Measurements from ENCODE around the gene MRPL39. TPM values are rescaled to one million over a fixed set of nuclear protein-coding genes. Genes with fewer than 3 reads are reported as not detected.

Gene MRPL39
- total and polyA plus RNA-seq, 2 donors from 2014 or later = 24.1 to 52.7 TPM

- intact Hi-C loops (cut with DNase I) = no loop called here
- Histone ChIP-seq H3K27ac (ENCODE audit: low read depth in 2 of 2, low read length in 2 of 2) (no peak overlapping the region), H3K4me3 (ENCODE audit: low read length in 3 of 3) (no peak overlapping the region), H3K36me3 (ENCODE audit: control insufficient read depth in 2 of 3, insufficient read depth in 3 of 3, low read length in 3 of 3) (no peaks in the 10 kb centered on the region), H3K9me3 (ENCODE audit: control insufficient read depth in 2 of 3, insufficient read depth in 1 of 3, low read length in 3 of 3) (no peaks in the 10 kb centered on the region), H3K9ac (ENCODE audit: low read length in 3 of 3) (no peak overlapping the region), H3K27me3 (ENCODE audit: control insufficient read depth, insufficient read depth, low read length) (no peaks in the 10 kb centered on the region), H3K4me1 (ENCODE audit: control insufficient read depth in 2 of 3, insufficient read depth in 2 of 3, low read depth in 1 of 3, low read length in 3 of 3) (no peaks in the 10 kb centered on the region)
- TF ChIP-seq, protein P1, sequence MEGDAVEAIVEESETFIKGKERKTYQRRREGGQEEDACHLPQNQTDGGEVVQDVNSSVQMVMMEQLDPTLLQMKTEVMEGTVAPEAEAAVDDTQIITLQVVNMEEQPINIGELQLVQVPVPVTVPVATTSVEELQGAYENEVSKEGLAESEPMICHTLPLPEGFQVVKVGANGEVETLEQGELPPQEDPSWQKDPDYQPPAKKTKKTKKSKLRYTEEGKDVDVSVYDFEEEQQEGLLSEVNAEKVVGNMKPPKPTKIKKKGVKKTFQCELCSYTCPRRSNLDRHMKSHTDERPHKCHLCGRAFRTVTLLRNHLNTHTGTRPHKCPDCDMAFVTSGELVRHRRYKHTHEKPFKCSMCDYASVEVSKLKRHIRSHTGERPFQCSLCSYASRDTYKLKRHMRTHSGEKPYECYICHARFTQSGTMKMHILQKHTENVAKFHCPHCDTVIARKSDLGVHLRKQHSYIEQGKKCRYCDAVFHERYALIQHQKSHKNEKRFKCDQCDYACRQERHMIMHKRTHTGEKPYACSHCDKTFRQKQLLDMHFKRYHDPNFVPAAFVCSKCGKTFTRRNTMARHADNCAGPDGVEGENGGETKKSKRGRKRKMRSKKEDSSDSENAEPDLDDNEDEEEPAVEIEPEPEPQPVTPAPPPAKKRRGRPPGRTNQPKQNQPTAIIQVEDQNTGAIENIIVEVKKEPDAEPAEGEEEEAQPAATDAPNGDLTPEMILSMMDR (IDR thresholded peaks at IDR 0.05; ENCODE audit: borderline replicate concordance, extremely low read depth, insufficient read depth) = no peak
- DNase-seq (no peak), FAIRE-seq (no peak)
Observed at GRCh38 chr21:25624511-25624910, 17.2 kb upstream of the MRPL39 start.

- H3K9ac ChIP-seq (ENCODE audit: low read length in 3 of 3) = no peak overlapping the region
- DNase-seq = no peak
- TF ChIP-seq, protein P1 (IDR thresholded peaks at IDR 0.05; ENCODE audit: borderline replicate concordance, extremely low read depth, insufficient read depth) = no peak
- H3K4me1 ChIP-seq (ENCODE audit: control insufficient read depth in 2 of 3, insufficient read depth in 2 of 3, low read depth in 1 of 3, low read length in 3 of 3) = no peaks in the 10 kb centered on the region
- intact Hi-C loops (cut with DNase I) = loop anchor here (10.0 kb wide), 1 partner anchor 86 kb away; no protein-coding TSS in a partner anchor
- H3K27ac ChIP-seq (ENCODE audit: low read depth in 2 of 2, low read length in 2 of 2) = no peak overlapping the region
- no peaks in the 10 kb centered on the region for H3K9me3 ChIP-seq (ENCODE audit: control insufficient read depth in 2 of 3, insufficient read depth in 1 of 3, low read length in 3 of 3)
- FAIRE-seq = no peak
- no peaks in the 10 kb centered on the region for H3K27me3 ChIP-seq (ENCODE audit: control insufficient read depth, insufficient read depth, low read length)
- no peak overlapping the region for H3K4me3 ChIP-seq (ENCODE audit: low read length in 3 of 3)
- no peaks in the 10 kb centered on the region for H3K36me3 ChIP-seq (ENCODE audit: control insufficient read depth in 2 of 3, insufficient read depth in 3 of 3, low read length in 3 of 3)
Observed at GRCh38 chr21:25619198-25619597, 11.9 kb upstream of the MRPL39 start.

DNA sequence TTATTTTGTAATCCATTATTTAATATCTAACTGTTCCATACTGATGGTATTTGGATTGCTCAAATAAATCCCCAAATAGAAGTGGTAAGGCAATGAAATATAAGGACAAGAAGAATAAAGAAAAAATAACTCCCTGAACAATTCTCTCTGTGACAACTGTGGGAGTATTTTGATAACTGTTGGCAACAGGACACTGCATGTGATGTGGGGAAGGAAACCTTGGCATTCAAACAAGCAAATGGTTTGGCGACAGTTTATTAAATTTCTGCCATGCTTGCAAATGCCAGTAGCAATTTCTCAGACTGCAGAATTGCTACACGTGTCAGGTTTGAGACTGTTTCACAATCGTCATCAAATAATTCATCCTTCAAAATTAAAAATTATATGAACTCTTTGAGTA is 8.6 kb upstream of the MRPL39 start:
- intact Hi-C loops (cut with DNase I) = loop anchor here (10.0 kb wide), 1 partner anchor 89 kb away; no protein-coding TSS in a partner anchor
- Histone ChIP-seq H3K4me1 (ENCODE audit: control insufficient read depth in 2 of 3, insufficient read depth in 2 of 3, low read depth in 1 of 3, low read length in 3 of 3) (no peaks in the 10 kb centered on the region), H3K9me3 (ENCODE audit: control insufficient read depth in 2 of 3, insufficient read depth in 1 of 3, low read length in 3 of 3) (no peaks in the 10 kb centered on the region), H3K9ac (ENCODE audit: low read length in 3 of 3) (no peak overlapping the region), H3K4me3 (ENCODE audit: low read length in 3 of 3) (no peak overlapping the region), H3K27ac (ENCODE audit: low read depth in 2 of 2, low read length in 2 of 2) (no peak overlapping the region), H3K36me3 (ENCODE audit: control insufficient read depth in 2 of 3, insufficient read depth in 3 of 3, low read length in 3 of 3) (no peaks in the 10 kb centered on the region), H3K27me3 (ENCODE audit: control insufficient read depth, insufficient read depth, low read length) (no peaks in the 10 kb centered on the region)
- FAIRE-seq (no peak), DNase-seq (no peak)
- TF ChIP-seq, protein P1 (IDR thresholded peaks at IDR 0.05; ENCODE audit: borderline replicate concordance, extremely low read depth, insufficient read depth) = no peak

GRCh38 chr21:25614441-25614840 is 7.2 kb upstream of the MRPL39 start:
- FAIRE-seq = no peak
- intact Hi-C loops (cut with DNase I) = loop anchor here (10.0 kb wide), 1 partner anchor 90 kb away; no protein-coding TSS in a partner anchor

More at GRCh38 chr21:25614441-25614840, 7.2 kb upstream of the MRPL39 start:
- no peak for DNase-seq
- Histone ChIP-seq H3K4me1 (ENCODE audit: control insufficient read depth in 2 of 3, insufficient read depth in 2 of 3, low read depth in 1 of 3, low read length in 3 of 3) (no peaks in the 10 kb centered on the region), H3K27me3 (ENCODE audit: control insufficient read depth, insufficient read depth, low read length) (no peaks in the 10 kb centered on the region), H3K9ac (ENCODE audit: low read length in 3 of 3) (no peak overlapping the region), H3K9me3 (ENCODE audit: control insufficient read depth in 2 of 3, insufficient read depth in 1 of 3, low read length in 3 of 3) (no peaks in the 10 kb centered on the region), H3K4me3 (ENCODE audit: low read length in 3 of 3) (no peak overlapping the region), H3K36me3 (ENCODE audit: control insufficient read depth in 2 of 3, insufficient read depth in 3 of 3, low read length in 3 of 3) (no peaks in the 10 kb centered on the region), H3K27ac (ENCODE audit: low read depth in 2 of 2, low read length in 2 of 2) (no peak overlapping the region)
- TF ChIP-seq, protein P1 (IDR thresholded peaks at IDR 0.05; ENCODE audit: borderline replicate concordance, extremely low read depth, insufficient read depth) = no peak
